Neural cell (in vitro differentiated cells): ENCODE results near the gene CPNE9. TPM values are rescaled to one million over a fixed set of nuclear protein-coding genes. Genes with fewer than 3 reads are reported as not detected.

ENCODE experiments used
- H2AFZ ChIP-seq: fragments of 200-600, 300-800 bp; sonication (generic), shearing (Covaris generic); 2 replicates; pipeline ENCODE4 v1.6.0; 2014; ENCODE audit warnings: low read depth, mild to moderate bottlenecking, antibody characterized with exemption, low read length, moderate library complexity
- H3F3A ChIP-seq: fragments of 200-600 bp; shearing (Covaris generic); 2 replicates; pipeline ENCODE4 v1.6.1; 2016; ENCODE audit warnings: mild to moderate bottlenecking, moderate library complexity, mixed read lengths, antibody characterized with exemption, low read length; ENCODE audit not compliant: insufficient read depth, poor library complexity, severe bottlenecking
- H3K27ac ChIP-seq: fragments of 200-600, 300-800 bp; sonication (generic), shearing (Covaris generic); 2 replicates; pipeline ENCODE4 v1.5.1; 2014; ENCODE audit warnings: mild to moderate bottlenecking, low read length, moderate library complexity
- H3K27me3 ChIP-seq: fragments of 300-800, 200-600 bp; sonication (generic), shearing (Covaris generic); 2 replicates; pipeline ENCODE4 v1.6.0; 2014; ENCODE audit warnings: mild to moderate bottlenecking, low read depth, low read length, moderate library complexity; ENCODE audit not compliant: insufficient read depth
- H3K36me3 ChIP-seq: fragments of 300-800, 200-600 bp; sonication (generic), shearing (Covaris generic); 2 replicates; pipeline ENCODE4 v1.5.1; 2014; ENCODE audit warnings: mild to moderate bottlenecking, antibody characterized with exemption, low read length, moderate library complexity; ENCODE audit not compliant: insufficient read depth
- H3K4me2 ChIP-seq: fragments of 300-800, 200-600 bp; sonication (generic), shearing (Covaris generic); 2 replicates; pipeline ENCODE4 v1.6.0; 2014; ENCODE audit warnings: mild to moderate bottlenecking, low read length
- H3K4me3 ChIP-seq: fragments of 300-800, 200-600 bp; sonication (generic), shearing (Covaris generic); 2 replicates; pipeline ENCODE4 v1.5.1; 2014; ENCODE audit warnings: mild to moderate bottlenecking, low read length, moderate library complexity
- H3K79me2 ChIP-seq: fragments of 200-600 bp; shearing (Covaris generic); replicated peaks from 2 replicates; pipeline ENCODE4 v1.6.0; 2014; ENCODE audit warnings: mild to moderate bottlenecking, low read length, moderate library complexity; ENCODE audit not compliant: insufficient read depth
- H3K9ac ChIP-seq: fragments of 300-800, 200-600 bp; sonication (generic), shearing (Covaris generic); 2 replicates; pipeline ENCODE4 v1.6.1; 2016; ENCODE audit warnings: mild to moderate bottlenecking, low read length, mixed read lengths
- H3K9me2 ChIP-seq: fragments of 200-600 bp; shearing (Covaris generic); 2 replicates; pipeline ENCODE4 v1.6.1; 2016; ENCODE audit warnings: mild to moderate bottlenecking, low read length, mixed read lengths; ENCODE audit not compliant: insufficient read depth
- H3K9me3 ChIP-seq: fragments of 200-600, 300-800 bp; sonication (generic), shearing (Covaris generic); 2 replicates; pipeline ENCODE4 v1.6.1; 2016; ENCODE audit warnings: mild to moderate bottlenecking, mixed run types, low read length, moderate library complexity, mixed read lengths
- H4K20me1 ChIP-seq: fragments of 200-600 bp; shearing (Covaris generic); 2 replicates; pipeline ENCODE4 v1.6.1; 2016; ENCODE audit warnings: mild to moderate bottlenecking, mixed run types; ENCODE audit not compliant: insufficient read depth
- EP300 ChIP-seq: fragments of 450-650 bp; conservative IDR thresholded peaks from 2 replicates; pipeline ENCODE4 v1.6.1; 2014; ENCODE audit warnings: antibody characterized with exemption, mild to moderate bottlenecking, moderate library complexity; ENCODE audit not compliant: poor library complexity, severe bottlenecking
- EZH2 ChIP-seq: fragments of 200-600, 300-800 bp; shearing (Covaris generic), sonication (generic); IDR thresholded peaks from 2 replicates; pipeline ENCODE4 v1.6.1; 2014; ENCODE audit warnings: antibody characterized with exemption, low read length, borderline replicate concordance, mild to moderate bottlenecking; ENCODE audit not compliant: insufficient read depth, poor library complexity, severe bottlenecking
- MXI1 ChIP-seq: fragments of 450-650 bp; conservative IDR thresholded peaks from 2 replicates; pipeline ENCODE4 v1.6.1; 2014; ENCODE audit warnings: antibody characterized with exemption, mild to moderate bottlenecking; ENCODE audit not compliant: poor library complexity, severe bottlenecking
- POLR2AphosphoS5 ChIP-seq: IDR thresholded peaks from 2 replicates; pipeline ENCODE4 v1.6.1; 2012
- RAD21 ChIP-seq: fragments of 450-650 bp; conservative IDR thresholded peaks from 2 replicates; pipeline ENCODE4 v1.6.1; 2014; ENCODE audit warnings: antibody characterized with exemption, mild to moderate bottlenecking, moderate library complexity
- REST ChIP-seq: IDR thresholded peaks from 2 replicates; pipeline ENCODE4 v1.6.1; 2012; ENCODE audit warnings: borderline replicate concordance
- SMC3 ChIP-seq: fragments of 450-650 bp; conservative IDR thresholded peaks from 2 replicates; pipeline ENCODE4 v1.6.1; 2014; ENCODE audit warnings: antibody characterized with exemption, mild to moderate bottlenecking, moderate library complexity; ENCODE audit not compliant: poor library complexity
- TAF1 ChIP-seq: IDR thresholded peaks from 2 replicates; pipeline ENCODE4 v1.6.1; 2012; ENCODE audit warnings: low read depth
- polyA plus RNA-seq: library from polyadenylated mRNA; depleted of rRNA; stranded (reverse); fragments of >200 nt; gene quantifications from 2 replicates; pipeline ENCODE4 v1.2.3, GENCODE V29; 2014
- TF ChIP-seq, protein P1 (sequence below): fragments of 450-650 bp; IDR thresholded peaks from 2 replicates; pipeline ENCODE4 v1.5.1; 2014; ENCODE audit warnings: antibody characterized with exemption, mild to moderate bottlenecking, moderate library complexity; ENCODE audit not compliant: poor library complexity, severe bottlenecking

Gene CPNE9
- polyA plus RNA-seq, 1 donor from 2014 or later = 0.32 TPM

- Histone ChIP-seq H3K9me2 (no peaks in the 10 kb centered on the region), H3K4me2 (no peak overlapping the region), H2AFZ (no peak overlapping the region), H3K9ac (no peak overlapping the region), H3K79me2 (no peaks in the 10 kb centered on the region), H3K4me3 (no peak overlapping the region), H3K9me3 (no peaks in the 10 kb centered on the region), H3F3A (no peaks in the 10 kb centered on the region), H3K36me3 (no peaks in the 10 kb centered on the region), H4K20me1 (no peaks in the 10 kb centered on the region), H3K27me3 (no peaks in the 10 kb centered on the region), H3K27ac (no peak overlapping the region)
- TF ChIP-seq TAF1 (no peak), SMC3 (no peak), EP300 (no peak)
Observed at GRCh38 chr3:9715764-9716437, 12.3 kb downstream of the CPNE9 start.

DNA sequence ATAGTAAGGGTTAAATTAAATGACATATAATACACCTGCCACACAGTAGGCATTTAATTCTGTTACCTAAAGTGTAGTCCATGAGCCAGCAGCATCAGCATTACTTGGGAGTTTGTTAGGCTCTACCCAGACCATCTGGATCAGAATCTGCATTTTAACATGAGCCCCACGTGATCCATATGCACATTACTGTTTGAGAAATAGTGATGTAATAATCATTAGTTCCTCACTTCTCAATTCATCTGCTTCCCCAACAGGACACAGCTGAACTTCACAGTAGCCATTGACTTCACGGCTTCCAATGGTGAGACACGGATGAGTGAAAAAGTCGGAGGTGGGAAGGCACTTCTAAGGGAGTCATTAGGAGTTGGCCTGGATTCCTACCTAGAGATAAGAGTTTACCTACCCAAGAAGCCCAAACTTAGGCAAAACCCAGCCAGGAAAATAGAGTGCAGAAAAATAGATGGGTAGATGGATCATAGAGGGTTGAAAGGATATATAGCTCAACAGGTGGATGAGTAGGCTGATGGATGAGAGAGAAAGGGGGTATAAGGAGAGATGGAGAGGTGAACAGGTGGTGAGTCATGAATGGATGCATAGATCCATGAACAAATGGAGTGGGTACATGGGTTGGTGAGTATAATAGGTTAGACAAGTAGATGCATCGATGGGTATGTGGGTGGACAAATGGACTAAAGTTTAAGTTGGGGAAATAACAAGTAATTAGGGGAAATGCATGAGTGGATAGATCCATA lies 13.3 kb downstream of the CPNE9 start:
- no peaks in the 10 kb centered on the region for H3K27me3 ChIP-seq
- H2AFZ ChIP-seq = no peak overlapping the region
- no peak for TF ChIP-seq MXI1
- TF ChIP-seq, protein P1, sequence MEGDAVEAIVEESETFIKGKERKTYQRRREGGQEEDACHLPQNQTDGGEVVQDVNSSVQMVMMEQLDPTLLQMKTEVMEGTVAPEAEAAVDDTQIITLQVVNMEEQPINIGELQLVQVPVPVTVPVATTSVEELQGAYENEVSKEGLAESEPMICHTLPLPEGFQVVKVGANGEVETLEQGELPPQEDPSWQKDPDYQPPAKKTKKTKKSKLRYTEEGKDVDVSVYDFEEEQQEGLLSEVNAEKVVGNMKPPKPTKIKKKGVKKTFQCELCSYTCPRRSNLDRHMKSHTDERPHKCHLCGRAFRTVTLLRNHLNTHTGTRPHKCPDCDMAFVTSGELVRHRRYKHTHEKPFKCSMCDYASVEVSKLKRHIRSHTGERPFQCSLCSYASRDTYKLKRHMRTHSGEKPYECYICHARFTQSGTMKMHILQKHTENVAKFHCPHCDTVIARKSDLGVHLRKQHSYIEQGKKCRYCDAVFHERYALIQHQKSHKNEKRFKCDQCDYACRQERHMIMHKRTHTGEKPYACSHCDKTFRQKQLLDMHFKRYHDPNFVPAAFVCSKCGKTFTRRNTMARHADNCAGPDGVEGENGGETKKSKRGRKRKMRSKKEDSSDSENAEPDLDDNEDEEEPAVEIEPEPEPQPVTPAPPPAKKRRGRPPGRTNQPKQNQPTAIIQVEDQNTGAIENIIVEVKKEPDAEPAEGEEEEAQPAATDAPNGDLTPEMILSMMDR = no peak
- TF ChIP-seq SMC3 = no peak
- no peak for TF ChIP-seq TAF1
- no peak for TF ChIP-seq EP300
- no peak for TF ChIP-seq EZH2
- TF ChIP-seq RAD21 = no peak
- no peak for TF ChIP-seq POLR2AphosphoS5
- TF ChIP-seq REST = no peak
- no peaks in the 10 kb centered on the region for H3K79me2 ChIP-seq
- no peak overlapping the region for H3K27ac ChIP-seq
- no peaks in the 10 kb centered on the region for H3F3A ChIP-seq
- H3K9ac ChIP-seq = no peak overlapping the region
- no peaks in the 10 kb centered on the region for H3K9me3 ChIP-seq
- no peaks in the 10 kb centered on the region for H3K9me2 ChIP-seq
- no peaks in the 10 kb centered on the region for H4K20me1 ChIP-seq
- H3K36me3 ChIP-seq = no peaks in the 10 kb centered on the region
- no peak overlapping the region for H3K4me2 ChIP-seq
- H3K4me3 ChIP-seq = no peak overlapping the region
